Vagina (tissue), 2 donors: Measurements from ENCODE around the gene DENND2A. TPM values are rescaled to one million over a fixed set of nuclear protein-coding genes. Genes with fewer than 3 reads are reported as not detected.

Experiments
- DNase-seq, 2 donors: peaks; one replicate each; pipeline ENCODE4 v3.0.0-alpha.2; 2017; ENCODE audit errors: extremely low spot score in 2 of 2
- H3K27ac ChIP-seq: fragments of 200-600 bp; sonication (generic); one replicate; pipeline ENCODE4 v1.5.1; 2019
- H3K27me3 ChIP-seq: fragments of 200-600 bp; sonication (generic); one replicate; pipeline ENCODE4 v1.5.1; 2019
- H3K36me3 ChIP-seq, 2 donors: fragments of 200-600 bp; sonication (generic); one replicate each; pipeline ENCODE4 v1.5.1; 2017 to 2019
- H3K4me1 ChIP-seq: fragments of 200-600 bp; sonication (generic); one replicate; pipeline ENCODE4 v1.5.1; 2019
- H3K4me3 ChIP-seq, 2 donors: fragments of 200-600 bp; sonication (generic); 1 replicate in 1 of 2; 2 replicates in 1 of 2; pipeline ENCODE4 v1.5.1; 2016 to 2019
- H3K9me3 ChIP-seq: fragments of 200-600 bp; sonication (generic); one replicate; pipeline ENCODE4 v1.5.1; 2019
- CTCF ChIP-seq, 3 experiments: fragments of 450-650 bp in 2 of 3; fragments of 200-600 bp in 1 of 3; sonication (generic) in 1 of 3; IDR thresholded peaks; one replicate each; pipeline ENCODE4 v1.5.1; 2017 to 2019; ENCODE audit warnings: antibody characterized with exemption in 3 of 3, mild to moderate bottlenecking in 2 of 3, moderate library complexity in 2 of 3
- POLR2A ChIP-seq, 2 donors: fragments of 450-650 bp; IDR thresholded peaks; one replicate each; pipeline ENCODE4 v1.6.1; 2017; ENCODE audit warnings: antibody characterized with exemption in 2 of 2, mild to moderate bottlenecking in 2 of 2, moderate library complexity in 2 of 2
- POLR2AphosphoS5 ChIP-seq, 2 donors: sonication (generic); formaldehyde crosslinking; IDR thresholded peaks; one replicate each; pipeline ENCODE4 v1.9.0; 2017; ENCODE audit warnings: antibody characterized with exemption in 2 of 2, mild to moderate bottlenecking in 2 of 2, low read depth in 1 of 2; ENCODE audit not compliant: insufficient read depth in 1 of 2
- intact Hi-C: fragments of 100-400 bp; cut with DNase I; formaldehyde crosslinking; loops from one replicate; pipeline ENCODE4 v1.15.1; 2023
- total RNA-seq: library from RNA; depleted of rRNA; stranded (reverse); fragments of >200 nt; gene quantifications from one replicate; pipeline ENCODE4 v1.2.3, GENCODE V29; 2016

DENND2A gene
- total RNA-seq, 1 donor from 2014 or later, result 17.4 TPM

- intact Hi-C loops, result no loop called here
- Histone ChIP-seq H3K9me3 (no peaks in the 10 kb centered on the region), H3K36me3 (peaks cover 0 to 9% of the 10 kb centered on the region in 2 donors), H3K4me1 (no peaks in the 10 kb centered on the region), H3K4me3 (no peak overlapping the region), H3K27ac (no peak overlapping the region), H3K27me3 (no peaks in the 10 kb centered on the region)
- no peak for TF ChIP-seq POLR2A (IDR thresholded peaks at IDR 0.05)
- TF ChIP-seq CTCF (IDR thresholded peaks at IDR 0.05), result no peak
- no peak for TF ChIP-seq POLR2AphosphoS5 (IDR thresholded peaks at IDR 0.05; ENCODE audit: insufficient read depth in 1 of 2, low read depth in 1 of 2)
- no peak for DNase-seq
Observed at GRCh38 chr7:140526214-140526613, 114.4 kb downstream of the DENND2A start.

GRCh38 chr7:140525743-140526142, 114.9 kb downstream of the DENND2A start:
- H3K4me3 ChIP-seq, result no peak overlapping the region
- TF ChIP-seq POLR2A (IDR thresholded peaks at IDR 0.05) (no peak), CTCF (IDR thresholded peaks at IDR 0.05) (no peak)
- intact Hi-C loops, result no loop called here
- no peaks in the 10 kb centered on the region for H3K4me1 ChIP-seq
- no peak for DNase-seq
- H3K9me3 ChIP-seq, result no peaks in the 10 kb centered on the region
- no peaks in the 10 kb centered on the region for H3K27me3 ChIP-seq
- no peak overlapping the region for H3K27ac ChIP-seq
- H3K36me3 ChIP-seq, result peaks cover 0 to 10% of the 10 kb centered on the region in 2 donors

GRCh38 chr7:140521421-140521820, 119.2 kb downstream of the DENND2A start:
- Histone ChIP-seq H3K27me3 (no peaks in the 10 kb centered on the region), H3K4me3 (no peak overlapping the region), H3K4me1 (peaks cover 23% of the 10 kb centered on the region), H3K9me3 (no peaks in the 10 kb centered on the region), H3K27ac (no peak overlapping the region), H3K36me3 (peaks cover 0 to 11% of the 10 kb centered on the region in 2 donors)
- no peak for DNase-seq
- no peak for TF ChIP-seq CTCF (IDR thresholded peaks at IDR 0.05)
- TF ChIP-seq POLR2AphosphoS5 (IDR thresholded peaks at IDR 0.05; ENCODE audit: insufficient read depth in 1 of 2, low read depth in 1 of 2), result no peak
- no peak for TF ChIP-seq POLR2A (IDR thresholded peaks at IDR 0.05)
- intact Hi-C loops, result no loop called here

- H3K4me3 ChIP-seq, result no peak overlapping the region
- H3K9me3 ChIP-seq, result no peaks in the 10 kb centered on the region
- intact Hi-C loops, result loop anchor here (5.0 kb wide), 1 partner anchor 133 kb away; no protein-coding TSS in a partner anchor
- H3K4me1 ChIP-seq, result peaks cover 23% of the 10 kb centered on the region
- peaks cover 0 to 9% of the 10 kb centered on the region in 2 donors for H3K36me3 ChIP-seq
- TF ChIP-seq CTCF (IDR thresholded peaks at IDR 0.05), result no peak
- no peak for TF ChIP-seq POLR2AphosphoS5 (IDR thresholded peaks at IDR 0.05; ENCODE audit: insufficient read depth in 1 of 2, low read depth in 1 of 2)
- no peak for TF ChIP-seq POLR2A (IDR thresholded peaks at IDR 0.05)
- peak in 1 of 2 donors; percentile 87 for DNase-seq
- H3K27ac ChIP-seq, result peak overlapping the region; percentile 77
- no peaks in the 10 kb centered on the region for H3K27me3 ChIP-seq
Observed at GRCh38 chr7:140519007-140519399, 121.6 kb downstream of the DENND2A start.

GRCh38 chr7:140518370-140519006, 122.1 kb downstream of the DENND2A start:
- TF ChIP-seq CTCF (IDR thresholded peaks at IDR 0.05), result peak in 1 of 3 experiments; percentile 6
- TF ChIP-seq POLR2A (IDR thresholded peaks at IDR 0.05), result no peak
- peak in 1 of 2 donors; percentile 37 for TF ChIP-seq POLR2AphosphoS5 (IDR thresholded peaks at IDR 0.05; ENCODE audit: insufficient read depth in 1 of 2, low read depth in 1 of 2)
- intact Hi-C loops, result loop anchor here (5.0 kb wide), 1 partner anchor 134 kb away; no protein-coding TSS in a partner anchor
- H3K27ac ChIP-seq, result peak overlapping the region; percentile 77

More at GRCh38 chr7:140518370-140519006, 122.1 kb downstream of the DENND2A start:
- Histone ChIP-seq H3K4me1 (peaks cover 23% of the 10 kb centered on the region), H3K27me3 (no peaks in the 10 kb centered on the region), H3K36me3 (peaks cover 0 to 9% of the 10 kb centered on the region in 2 donors), H3K9me3 (no peaks in the 10 kb centered on the region), H3K4me3 (no peak overlapping the region)
- no peak for DNase-seq
